ENCODE measurements around the gene SPRR2A.
"Not testable (repeated sequence)": the region's sequence is repeated elsewhere in the genome, so short reads cannot be mapped to it uniquely, and the experiment has no call there.

The SPRR2A gene

DNA sequence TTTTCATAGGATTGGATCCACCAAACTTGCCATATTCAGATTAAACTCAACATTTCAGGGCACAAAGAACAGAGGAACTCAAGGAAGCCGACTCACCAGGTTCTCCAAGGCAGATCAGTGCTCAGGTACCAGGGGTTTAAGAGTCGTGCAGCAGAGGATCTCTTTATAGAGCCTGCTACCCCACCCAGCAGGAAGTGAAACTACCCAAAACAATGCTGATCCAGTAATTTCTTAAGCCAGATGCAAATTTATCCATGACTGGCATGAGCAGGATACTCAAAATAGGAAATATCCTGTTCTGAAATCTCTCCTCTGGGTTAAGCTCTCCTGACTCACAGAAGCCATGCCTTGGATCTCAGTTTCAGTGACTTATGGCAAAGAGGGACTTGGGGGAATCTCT lies at the start of gene SPRR2A:
TSS of gene SPRR2A (minus strand) at position 138 of the 400 bp plus-strand sequence. CDS start 777 bp downstream, outside the sequence.
- no peak for DNase-seq

GRCh38 chr1:153100245-153100644 lies 42.9 kb upstream of the SPRR2A start:
- no peak for DNase-seq

GRCh38 chr1:153099461-153100045 lies 42.2 kb upstream of the SPRR2A start:
- no peak for DNase-seq

- no peak for DNase-seq
These were observed 38.5 kb upstream of the SPRR2A start for GRCh38 chr1:153095764-153096163.

DNA sequence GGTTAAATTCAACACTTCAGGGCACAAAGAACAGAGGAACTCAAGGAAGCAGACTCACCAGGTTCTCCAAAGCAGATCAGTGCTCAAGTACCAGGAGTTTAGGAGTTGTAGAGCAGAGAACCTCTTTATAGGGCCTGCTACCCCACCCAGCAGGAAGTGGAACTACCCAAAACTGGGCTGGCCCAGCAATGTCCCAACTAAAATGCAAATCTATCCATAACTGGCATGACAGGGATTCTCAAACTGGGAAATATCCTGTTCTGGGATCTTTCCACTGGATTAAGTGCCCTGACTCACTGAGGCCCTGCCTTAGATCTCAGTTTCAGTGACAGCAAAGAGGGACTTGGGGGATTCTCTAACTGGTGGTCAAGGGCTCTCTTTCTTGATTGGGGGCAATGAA lies 37.1 kb upstream of the SPRR2A start, which contains the start of gene SPRR2E:
TSS of gene SPRR2E (minus strand) at position 101 of the 400 bp plus-strand sequence. CDS start 775 bp downstream, outside the sequence.
- no peak for DNase-seq

DNA sequence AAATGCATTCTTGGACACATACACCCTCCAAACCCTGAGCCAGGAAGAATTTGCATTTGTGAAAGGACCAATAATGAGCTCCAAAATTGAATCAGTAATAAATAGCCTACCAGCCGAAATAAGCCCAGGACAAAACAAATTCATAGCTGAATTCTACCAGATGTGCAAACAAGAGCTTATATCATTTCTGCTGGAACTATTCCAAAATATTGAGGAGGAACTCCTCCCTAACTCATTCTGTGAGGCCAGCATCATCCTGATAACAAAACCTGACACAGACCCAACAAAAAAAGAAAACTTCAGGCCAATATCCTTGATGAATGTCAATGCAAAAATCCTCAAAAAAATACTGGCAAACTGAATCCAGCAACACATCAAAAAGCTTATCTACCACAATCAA lies 30.3 kb upstream of the SPRR2A start:
- DNase-seq: peak; percentile 11

GRCh38 chr1:153081736-153082135 lies 24.4 kb upstream of the SPRR2A start:
- no peak for DNase-seq

GRCh38 chr1:153072806-153073726 lies 15.8 kb upstream of the SPRR2A start:
- DNase-seq: no peak

- no peak for DNase-seq
These were observed 14.2 kb upstream of the SPRR2A start, which contains the start of gene SPRR2B for GRCh38 chr1:153071511-153071910. TSS of gene SPRR2B (minus strand) at chr1:153071611. CDS start at chr1:153070839, 772 bp downstream.

DNA sequence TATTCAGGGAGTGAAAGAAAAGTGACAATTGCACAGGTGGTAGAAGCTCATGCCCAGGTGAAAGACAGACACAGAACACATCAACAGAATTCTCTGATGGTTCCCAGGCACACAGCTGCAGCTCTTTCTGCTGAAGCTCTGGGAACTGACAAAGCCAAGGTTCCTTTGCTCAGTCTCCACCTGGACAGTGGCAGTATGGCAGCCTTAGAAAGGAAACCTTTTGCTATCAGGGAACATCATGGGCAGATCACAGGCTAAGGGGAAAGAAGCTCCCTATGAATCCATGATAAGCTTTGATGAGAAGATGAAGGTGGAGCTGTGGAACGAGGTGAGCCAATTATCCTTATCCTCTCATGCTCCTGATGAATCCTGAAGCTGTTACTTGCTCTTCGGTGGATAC lies 12.9 kb upstream of the SPRR2A start:
- no peak for DNase-seq

DNA sequence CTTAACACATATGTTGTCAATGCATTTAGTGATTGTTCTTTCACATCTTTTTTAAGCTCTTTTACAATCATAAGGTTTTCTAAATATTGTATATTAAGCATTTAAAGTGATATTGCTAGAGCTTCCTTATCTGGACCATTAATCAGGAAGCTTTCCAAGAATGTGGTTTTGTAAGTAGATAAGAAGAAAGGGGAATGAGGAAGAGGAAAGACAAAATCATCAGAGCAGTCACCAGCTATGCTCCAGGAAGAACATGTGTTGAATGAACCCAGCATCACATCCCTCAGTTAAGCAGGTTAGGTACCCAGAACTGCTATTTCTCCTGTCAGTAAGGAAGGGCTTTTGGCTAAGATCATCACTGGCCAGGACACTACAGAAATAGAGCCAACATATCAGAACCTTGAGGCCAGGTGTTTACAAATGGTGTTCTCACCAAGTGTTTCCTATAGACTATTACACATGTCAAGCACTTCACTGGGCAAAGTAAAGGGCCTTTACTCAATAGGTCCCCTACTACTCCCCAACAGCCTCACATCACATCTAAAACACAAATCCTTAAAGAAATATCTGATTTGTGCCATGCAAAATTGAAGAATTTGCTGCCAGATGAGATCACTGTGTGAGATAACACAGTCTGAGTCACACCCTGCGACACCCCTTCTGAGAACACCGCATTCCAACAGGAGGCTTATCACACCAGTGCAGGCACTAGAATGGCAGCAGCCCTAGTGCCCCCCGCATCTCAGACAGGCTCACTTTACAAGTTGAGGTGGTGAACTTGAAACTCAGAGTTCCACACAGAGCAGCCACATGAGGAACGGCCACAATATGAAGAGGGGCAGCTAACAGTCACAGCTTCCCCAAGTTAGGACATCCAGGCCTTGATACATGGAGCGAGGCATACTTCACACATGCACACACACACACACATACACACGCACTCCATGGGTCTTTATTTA lies 1.8 kb upstream of the SPRR2A start:
- DNase-seq: no peak

DNA sequence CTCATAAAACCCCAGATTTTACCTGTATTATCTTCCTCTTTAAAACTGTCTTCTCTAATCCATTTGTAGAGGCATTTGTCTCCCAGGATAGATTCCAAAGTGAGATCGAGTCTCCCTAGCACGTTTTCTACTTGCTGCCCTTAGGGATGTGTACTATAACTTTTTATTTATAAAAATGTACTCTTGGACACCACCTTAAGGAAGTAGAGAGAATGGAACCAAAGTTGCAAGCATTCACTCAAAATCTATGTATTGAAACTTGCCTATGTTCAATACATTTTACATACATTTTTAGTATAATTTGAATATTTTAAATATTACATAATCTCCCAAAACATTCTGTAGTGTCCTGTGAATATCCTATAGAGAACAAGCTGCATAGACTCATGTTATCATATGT lies 842 bp upstream of the SPRR2A start:
- no peak for DNase-seq

GRCh38 chr1:153056111-153056510 lies 1.2 kb downstream of the SPRR2A start:
- not testable (repeated sequence) for DNase-seq

DNA sequence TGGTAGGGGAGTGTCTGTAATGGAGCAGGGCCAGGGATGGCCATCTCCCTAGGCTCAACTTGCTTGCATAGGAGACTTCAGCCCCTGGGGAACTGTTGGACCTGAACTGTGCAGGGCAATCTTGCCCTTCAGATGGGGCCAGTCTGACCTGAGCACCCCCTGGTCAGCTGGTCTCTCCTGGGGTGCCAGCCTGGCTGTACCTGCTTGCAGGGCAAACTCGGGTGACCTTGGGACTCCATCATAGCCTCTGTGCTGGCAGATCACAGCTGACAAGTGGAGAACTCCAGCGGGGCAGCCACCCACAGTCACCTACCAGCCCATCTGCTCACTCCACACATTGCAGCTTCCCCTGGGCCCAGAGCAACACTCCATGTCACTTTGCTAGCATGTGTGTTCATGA lies 8.1 kb downstream of the SPRR2A start:
- DNase-seq: no peak

GRCh38 chr1:153040950-153041631 lies 16.2 kb downstream of the SPRR2A start, which contains the start of gene SPRR2D:
TSS of gene SPRR2D (minus strand) at chr1:153041120. CDS start at chr1:153040346, 774 bp downstream.
- no peak for DNase-seq

- no peak for DNase-seq
These were observed 22.1 kb downstream of the SPRR2A start for GRCh38 chr1:153035211-153035610.

DNA sequence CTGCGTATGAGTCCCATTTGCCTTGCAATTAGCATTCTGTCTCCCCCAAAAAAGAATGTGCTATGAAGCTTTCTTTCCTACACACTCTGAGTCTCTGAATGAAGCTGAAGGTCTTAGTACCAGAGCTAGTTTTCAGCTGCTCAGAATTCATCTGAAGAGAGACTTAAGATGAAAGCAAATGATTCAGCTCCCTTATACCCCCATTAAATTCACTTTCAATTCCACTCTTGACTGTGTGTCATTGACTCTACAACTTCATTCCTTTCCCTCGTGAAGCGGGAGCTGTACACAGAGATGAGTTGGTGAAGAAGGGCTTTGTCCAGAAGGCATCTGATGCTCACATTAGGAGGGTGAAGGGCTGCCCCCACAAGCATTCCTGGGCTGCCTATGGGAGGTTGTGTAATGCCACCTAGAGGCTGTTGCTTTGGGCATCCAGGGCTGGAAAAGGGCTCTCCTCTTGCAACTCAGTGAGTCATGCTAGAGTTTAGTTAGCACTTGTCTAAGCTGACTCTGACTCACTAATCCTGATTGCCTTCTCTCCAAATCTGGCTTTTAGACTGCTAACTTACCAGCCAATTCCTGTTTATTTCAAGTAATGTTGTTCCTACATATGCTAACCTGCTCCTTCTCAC lies 24.5 kb downstream of the SPRR2A start:
- DNase-seq: peak; percentile 15

GRCh38 chr1:153032073-153032472 lies 25.2 kb downstream of the SPRR2A start:
- DNase-seq: no peak

GRCh38 chr1:153030895-153031294 lies 26.4 kb downstream of the SPRR2A start, which contains the start of gene SPRR1B:
TSS of gene SPRR1B (plus strand) at chr1:153031203. CDS start at chr1:153032346, 1,143 bp downstream.
- DNase-seq: no peak

DNA sequence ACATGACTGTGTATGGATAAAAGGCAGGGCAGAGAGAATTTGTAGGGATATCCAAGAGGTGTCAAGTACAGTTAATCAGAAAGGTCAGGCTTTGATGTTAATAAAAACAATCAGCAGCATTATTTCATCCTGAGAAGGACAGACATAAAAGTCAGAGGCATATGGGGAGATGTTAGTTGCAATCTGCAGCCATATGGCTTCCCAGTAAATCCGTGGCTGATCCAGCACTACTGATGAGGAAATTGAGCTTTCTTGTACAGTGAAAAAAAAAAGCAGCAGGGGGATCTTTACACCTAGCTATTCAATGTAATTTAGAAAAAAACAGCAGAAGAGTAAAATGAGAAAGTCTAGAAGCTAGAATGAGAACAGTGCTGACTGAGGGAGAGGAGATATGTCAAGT lies 28.5 kb downstream of the SPRR2A start:
- DNase-seq: no peak

GRCh38 chr1:153025797-153026196 lies 31.5 kb downstream of the SPRR2A start:
- no peak for DNase-seq

Measured in NCI-H69 (cell line).